DMS 273 treated with DMSO at 0.1 percent for 48 hours (cell line): Measurements from ENCODE around the gene PLEKHA7.

ENCODE experiments used
- DNase-seq: peaks from one replicate; lab custom pipeline; 2025; lab: John Stamatoyannopoulos, UW

PLEKHA7 gene

GRCh38 chr11:16738193-16738946 is 275.8 kb downstream of the PLEKHA7 start, which contains the start of gene C11orf58:
TSS of gene C11orf58 (plus strand) at chr11:16738647. CDS start at chr11:16738779, 132 bp downstream.
- peak; percentile 88 for DNase-seq

- DNase-seq = no peak
Observed at GRCh38 chr11:16737818-16738192, 276.4 kb downstream of the PLEKHA7 start.
